IPS DF 19.7 (cell line): ENCODE measurements around the gene APLF.
"Not testable (repeated sequence)": the region's sequence is repeated elsewhere in the genome, so short reads cannot be mapped to it uniquely, and the experiment has no call there.

Source experiments
- DNase-seq: peaks from one replicate; pipeline ENCODE4 v3.0.0-alpha.2; 2013; ENCODE audit warnings: low read depth, low spot score

Gene APLF

GRCh38 chr2:68574202-68574791 lies 106.9 kb downstream of the APLF start:
- DNase-seq = no peak

DNA sequence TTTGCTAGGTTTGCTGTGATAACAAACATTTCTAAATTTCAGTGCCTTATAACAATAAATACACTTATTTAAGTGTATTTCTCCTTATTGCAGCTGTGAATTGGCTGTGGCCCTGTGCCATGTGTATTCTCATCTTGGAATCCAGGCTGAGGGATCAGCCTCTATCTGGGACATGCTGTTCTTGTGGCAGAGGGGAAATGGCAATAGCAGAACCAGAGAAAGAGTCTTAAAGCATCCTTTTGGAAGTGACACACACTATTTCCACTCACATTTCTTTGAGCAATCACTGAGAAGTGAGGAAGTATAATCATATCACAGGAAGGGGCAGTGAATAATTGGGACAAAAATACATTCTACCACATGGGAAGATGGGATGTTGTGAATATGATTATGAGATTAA lies 109.8 kb downstream of the APLF start:
- no peak for DNase-seq

DNA sequence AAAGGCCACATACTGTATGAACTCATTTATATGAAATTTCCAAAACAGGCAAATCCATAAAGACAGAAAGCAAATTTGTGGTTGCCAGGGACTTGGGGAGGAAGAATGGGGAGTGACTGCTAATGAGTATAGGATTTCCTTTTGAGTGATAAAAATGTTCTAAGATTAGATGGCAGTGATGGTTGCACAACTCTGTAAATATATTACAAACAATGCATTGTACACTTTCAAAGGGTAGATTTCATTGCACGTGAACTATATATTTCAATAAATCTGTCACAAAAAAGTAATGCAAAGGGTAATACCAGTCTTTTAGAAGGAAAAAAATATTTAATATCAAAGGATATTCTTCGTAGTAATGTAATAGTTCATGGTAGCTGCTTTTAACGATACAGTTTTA lies 112.3 kb downstream of the APLF start:
- DNase-seq = no peak

- DNase-seq = no peak
Observed at GRCh38 chr2:68588589-68588988, 121.2 kb downstream of the APLF start.

DNA sequence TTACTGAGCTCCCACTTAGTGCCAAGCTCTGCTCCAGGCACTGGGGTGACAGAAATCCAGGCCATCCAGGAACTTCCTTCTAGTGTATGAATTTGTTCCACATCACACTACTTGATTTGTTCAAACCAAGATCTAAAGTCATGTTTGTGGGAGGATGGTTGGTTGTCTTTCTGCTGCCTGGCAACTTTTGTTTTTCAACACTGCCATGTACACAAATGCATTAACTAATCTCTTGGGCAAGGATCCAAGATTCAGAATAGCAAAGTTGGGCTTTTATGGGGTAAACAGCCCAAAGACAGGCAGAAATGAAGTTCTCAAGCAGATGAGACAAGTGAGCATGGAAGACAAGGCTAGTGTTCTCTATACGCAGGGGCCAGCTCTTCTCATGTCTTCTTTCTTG lies 122.6 kb downstream of the APLF start:
- DNase-seq = no peak

DNA sequence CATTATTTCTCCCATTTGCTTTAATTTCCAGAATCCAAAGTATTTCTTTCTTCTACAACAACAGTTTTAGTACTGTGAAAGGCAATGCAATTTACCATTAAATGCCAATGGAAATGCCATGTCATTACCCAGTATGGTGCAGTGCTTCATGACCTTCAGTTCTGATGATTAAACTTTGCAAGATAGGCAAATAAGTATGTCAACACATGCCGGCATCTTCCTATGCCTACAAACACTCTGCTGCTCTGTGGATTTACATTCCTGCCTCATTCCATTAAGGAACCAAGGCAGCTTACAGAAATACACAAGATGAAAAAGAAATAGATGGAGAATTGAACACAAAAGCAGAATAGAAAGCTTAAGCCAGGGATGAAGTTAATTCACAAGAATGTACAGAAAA lies 123.3 kb downstream of the APLF start:
- DNase-seq = no peak

- DNase-seq = no peak
Observed at GRCh38 chr2:68591225-68591624, 123.8 kb downstream of the APLF start.

DNA sequence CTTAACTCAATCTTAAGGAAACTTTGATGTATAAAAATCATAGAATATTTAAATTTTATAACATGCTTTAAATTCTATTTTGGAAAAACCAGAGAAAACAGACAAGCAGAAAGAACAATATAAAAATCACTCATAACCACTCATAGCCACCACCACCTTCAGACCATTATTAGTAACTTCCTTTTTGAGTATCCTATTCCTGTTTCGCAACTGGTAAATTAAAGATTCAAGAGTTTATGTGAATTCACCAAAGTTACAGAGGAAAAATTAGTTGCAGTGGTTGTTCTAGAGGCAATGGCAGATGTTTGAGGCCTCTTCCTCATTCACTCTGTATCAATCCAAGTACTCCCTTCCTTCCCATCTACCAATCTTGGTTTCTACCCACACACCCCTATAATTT lies 126.7 kb downstream of the APLF start:
- no peak for DNase-seq

DNA sequence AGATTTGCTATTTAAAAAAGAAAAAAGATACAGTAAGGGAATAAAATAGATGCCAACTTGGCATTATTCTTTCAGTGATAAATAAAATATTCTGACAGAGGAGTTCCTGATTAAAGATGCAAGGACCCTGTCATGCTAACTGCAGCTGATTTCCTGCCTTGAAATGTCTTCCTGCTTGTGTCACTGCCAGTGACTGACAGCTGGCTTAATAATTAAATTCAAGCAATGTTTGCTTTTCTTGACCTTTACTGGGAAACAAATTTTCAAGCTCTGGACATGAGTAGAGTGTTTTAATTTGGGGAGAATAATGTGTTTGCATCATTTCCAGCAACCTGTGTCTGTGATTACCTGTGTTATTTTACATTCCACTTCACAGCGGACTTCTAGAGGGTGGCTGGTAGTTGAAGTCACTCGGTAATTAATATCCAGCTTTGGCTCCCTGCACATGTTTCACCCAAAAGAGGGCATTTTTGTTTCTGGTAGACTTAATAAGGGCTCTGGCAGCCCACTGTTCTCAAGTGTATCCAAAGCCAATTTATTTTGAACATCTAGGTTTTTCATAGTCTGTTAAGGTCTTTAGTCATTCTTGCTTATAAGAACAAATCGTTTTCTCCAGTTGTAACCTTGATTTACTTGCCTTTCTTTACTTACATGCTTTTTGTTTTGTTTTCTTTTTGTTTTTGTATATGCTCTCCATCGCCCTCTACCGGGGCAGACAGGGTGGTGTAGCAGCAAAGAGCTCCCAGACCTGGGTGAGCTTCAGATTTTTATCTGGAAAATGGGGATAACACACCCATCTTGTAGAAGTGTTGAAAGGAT lies 127.5 kb downstream of the APLF start:
- no peak for DNase-seq

DNA sequence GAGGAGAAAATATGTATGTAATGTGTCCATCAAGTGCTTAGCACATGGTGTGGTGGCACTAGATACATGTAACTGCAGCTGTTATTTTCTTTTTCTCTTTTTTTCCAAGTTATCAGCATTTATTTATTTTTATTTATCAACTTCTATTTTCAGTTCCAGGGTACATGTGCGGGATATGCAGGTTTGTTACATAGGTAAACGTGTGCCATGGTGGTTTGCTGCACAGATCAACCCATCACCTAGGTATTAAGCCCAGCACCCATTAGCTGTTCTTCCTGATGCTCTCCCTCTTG lies 128.1 kb downstream of the APLF start:
- DNase-seq = not testable (repeated sequence)

DNA sequence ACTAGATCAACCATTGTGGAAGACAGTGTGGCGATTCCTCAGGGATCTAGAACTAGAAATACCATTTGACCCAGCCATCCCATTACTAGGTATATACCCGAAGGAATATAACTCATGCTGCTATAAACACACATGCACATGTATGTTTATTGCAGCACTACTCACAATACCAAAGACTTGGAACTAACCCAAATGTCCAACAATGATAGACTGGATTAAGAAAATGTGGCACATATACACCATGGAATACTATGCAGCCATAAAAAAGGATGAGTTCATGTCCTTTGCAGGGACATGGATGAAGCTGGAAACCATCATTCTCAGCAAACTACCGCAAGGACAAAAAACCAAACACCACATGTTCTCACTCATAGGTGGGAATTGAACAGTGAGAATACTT lies 133.1 kb downstream of the APLF start:
- not testable (repeated sequence) for DNase-seq

DNA sequence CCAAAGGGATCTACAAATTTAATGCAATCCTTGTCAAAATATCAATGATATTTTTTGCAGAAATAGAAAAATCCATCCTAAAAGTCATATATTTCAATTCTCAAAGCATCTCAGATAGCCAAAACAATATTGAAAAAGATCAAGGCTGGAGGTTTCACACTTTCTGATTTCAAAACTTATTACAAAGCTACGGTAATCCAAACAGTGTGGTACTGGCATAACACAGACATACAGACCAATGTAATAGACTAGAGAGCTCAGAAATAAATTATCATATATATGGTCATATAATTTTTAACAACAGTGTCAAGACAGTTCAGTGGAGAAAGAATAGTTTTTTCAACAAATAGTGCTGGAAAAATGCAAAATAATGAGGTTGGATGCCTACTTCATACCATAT lies 135.7 kb downstream of the APLF start:
- DNase-seq = no peak

- DNase-seq = no peak
Observed at GRCh38 chr2:68604077-68604476, 136.7 kb downstream of the APLF start.

- DNase-seq = no peak
Observed at GRCh38 chr2:68605939-68606338, 138.6 kb downstream of the APLF start.

GRCh38 chr2:68606759-68607158 lies 139.4 kb downstream of the APLF start:
- no peak for DNase-seq

DNA sequence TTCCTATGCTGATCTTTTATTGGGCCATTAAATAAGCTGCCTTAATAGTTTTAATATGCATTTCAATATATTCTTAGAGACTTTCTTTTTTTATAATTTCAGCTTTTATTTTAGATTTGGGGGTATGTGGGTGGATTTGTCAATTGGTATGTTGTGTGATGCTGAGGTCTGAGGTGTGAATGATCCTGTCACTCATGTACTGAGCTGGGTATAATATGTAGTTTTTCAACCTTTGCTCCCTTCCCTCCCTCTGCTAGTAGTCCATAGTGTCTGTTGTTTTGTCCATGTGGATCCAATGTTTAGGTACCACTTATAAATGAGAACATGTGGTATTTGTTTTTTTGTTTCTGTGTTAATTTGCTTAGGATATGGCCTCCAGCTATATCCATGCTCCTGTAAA lies 140.5 kb downstream of the APLF start:
- DNase-seq = no peak

DNA sequence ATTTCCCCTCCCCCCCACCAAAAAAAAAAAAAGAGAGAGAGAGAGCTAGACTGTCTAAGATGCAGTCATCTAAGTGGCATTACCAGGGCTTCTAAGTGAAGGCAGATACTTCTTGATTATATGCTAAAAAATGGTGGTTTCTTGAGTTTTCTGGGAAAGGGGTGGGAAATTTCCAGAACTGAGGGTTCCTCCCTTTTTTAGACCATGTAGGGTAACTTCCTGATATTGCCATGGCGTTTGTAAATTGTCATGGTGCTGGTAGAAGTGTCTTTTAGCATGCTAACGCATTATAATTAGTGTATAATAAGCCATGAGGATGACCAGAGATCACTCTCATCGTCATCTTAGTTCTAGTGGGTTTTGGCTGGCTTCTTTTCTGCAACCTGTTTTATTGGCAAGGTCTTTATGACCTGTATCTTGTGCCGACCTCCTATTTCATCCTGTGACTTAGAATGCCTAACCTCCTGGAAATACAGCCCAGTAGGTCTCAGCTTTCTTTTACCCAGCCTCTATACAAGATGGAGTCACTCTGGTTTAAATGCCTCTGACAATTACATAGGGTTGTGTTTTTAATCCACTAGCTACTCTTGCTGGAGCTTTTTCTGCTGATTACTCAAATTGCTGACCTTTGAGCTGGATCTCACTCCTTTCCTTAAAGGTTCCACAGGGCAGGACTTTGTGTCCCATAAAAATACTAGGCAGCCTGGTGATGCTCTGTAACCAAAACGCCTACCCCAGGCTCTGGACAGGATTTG lies 145.6 kb downstream of the APLF start:
- DNase-seq = no peak

DNA sequence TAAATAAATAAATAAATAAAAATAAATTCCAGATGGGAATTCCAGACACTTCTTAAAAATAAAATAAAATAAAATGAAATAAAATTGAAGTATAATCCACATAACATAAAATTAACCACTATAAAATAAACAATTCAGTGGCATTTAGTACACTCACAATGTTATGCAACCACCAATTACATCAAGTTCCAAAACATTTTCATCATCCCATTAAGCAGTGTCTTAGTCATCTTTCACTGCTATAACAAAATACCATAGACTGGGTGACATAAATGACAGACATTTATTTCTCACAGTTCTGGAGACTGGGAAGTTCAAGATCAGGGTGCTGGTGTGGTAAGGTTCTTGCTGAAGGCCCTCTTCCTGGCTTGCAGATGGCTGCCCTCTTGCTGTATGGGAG lies 153.4 kb downstream of the APLF start:
- no peak for DNase-seq

GRCh38 chr2:68623820-68624219 lies 156.4 kb downstream of the APLF start:
- DNase-seq = no peak

DNA sequence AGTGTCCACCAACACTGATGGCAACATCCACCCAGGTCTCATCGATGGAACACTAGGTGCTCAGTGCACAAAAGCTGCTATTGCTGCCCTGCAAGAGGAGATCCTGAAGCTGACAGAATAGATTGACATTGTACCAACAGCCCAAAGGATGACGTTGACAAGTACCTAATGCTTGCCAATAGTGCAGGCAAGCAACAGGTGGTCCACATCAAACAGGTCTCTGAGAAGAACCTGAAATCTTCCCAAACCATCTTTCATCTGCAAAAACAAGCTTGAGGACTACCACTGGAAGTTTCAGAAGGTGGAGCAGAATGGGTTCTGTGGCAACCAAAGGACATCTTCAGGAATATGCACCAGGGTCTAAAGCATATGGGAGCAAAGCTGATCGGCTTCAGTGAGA lies 160.2 kb downstream of the APLF start:
- DNase-seq = no peak
